Panc1 (cell line): ENCODE results near the gene NDOR1. TPM values are rescaled to one million over a fixed set of nuclear protein-coding genes. Genes with fewer than 3 reads are reported as not detected.
A peak's percentile ranks its signal among the peaks of the same experiment; 100 is the strongest.

Experiments used
- ATAC-seq: fragments of 200-7000 bp; cut with Tn5 transposase; 2 replicates; pipeline ENCODE4 v1.9.1; 2020; ENCODE audit warnings: mild to moderate bottlenecking, moderate library complexity
- BruUV-seq: library from RNA; stranded (reverse); fragments of 400-500 nt; replicated peaks from 2 replicates; lab custom pipeline; 2021; lab: Mats Ljungman, UMichigan
- CTCF ChIA-PET: fragments of 300-600 bp; sonication (Branson Sonifier 250); formaldehyde crosslinking; loops from one replicate; lab custom pipeline; 2022; ENCODE audit warnings: antibody characterized with exemption; lab: Charles Lee
- POLR2A ChIA-PET: fragments of 300-600 bp; sonication (Branson Sonifier 250); formaldehyde crosslinking; loops from one replicate; lab custom pipeline; 2022; ENCODE audit warnings: antibody characterized with exemption; lab: Charles Lee
- DNase-seq: peaks from one replicate; pipeline ENCODE4 v3.0.0-alpha.2; 2010; ENCODE audit warnings: low read depth, low spot score
- H3K27ac ChIP-seq: 2 replicates; pipeline ENCODE4 v1.5.1; 2011; ENCODE audit warnings: mild to moderate bottlenecking, low read length, inconsistent platforms
- H3K27me3 ChIP-seq: fragments of 200-500 bp; sonication (Bioruptor generic); 2 replicates; pipeline ENCODE4 v1.6.0; 2014; ENCODE audit warnings: low read length, inconsistent platforms; ENCODE audit not compliant: control insufficient read depth, insufficient read depth
- H3K36me3 ChIP-seq: fragments of 200-500 bp; sonication (Bioruptor generic); 2 replicates; pipeline ENCODE4 v1.5.1; 2014; ENCODE audit warnings: inconsistent platforms, mild to moderate bottlenecking, low read length, moderate library complexity; ENCODE audit not compliant: control insufficient read depth, insufficient read depth
- H3K4me1 ChIP-seq: 2 replicates; pipeline ENCODE4 v1.5.1; 2011; ENCODE audit warnings: inconsistent platforms, mild to moderate bottlenecking, low read length, moderate library complexity; ENCODE audit not compliant: control insufficient read depth, insufficient read depth
- H3K4me3 ChIP-seq, 2 experiments: 2 replicates each; pipeline ENCODE4 v1.5.1; 2011 to 2012; ENCODE audit warnings: low read depth in 2 of 2, low read length in 2 of 2, mild to moderate bottlenecking in 2 of 2, inconsistent platforms in 1 of 2, moderate library complexity in 1 of 2
- H3K9me3 ChIP-seq: fragments of 200-500 bp; sonication (Bioruptor generic); 2 replicates; pipeline ENCODE4 v1.5.1; 2014; ENCODE audit warnings: low read depth, mild to moderate bottlenecking, inconsistent platforms, low read length, moderate library complexity; ENCODE audit not compliant: control insufficient read depth, insufficient read depth
- CTCF ChIP-seq: fragments of 450-650 bp; IDR thresholded peaks from 2 replicates; pipeline ENCODE4 v1.5.1; 2017; ENCODE audit warnings: mild to moderate bottlenecking
- POLR2AphosphoS5 ChIP-seq: IDR thresholded peaks from 2 replicates; pipeline ENCODE4 v1.6.1; 2012; ENCODE audit warnings: mild to moderate bottlenecking, low read depth, low read length, moderate library complexity
- REST ChIP-seq, 2 experiments: IDR thresholded peaks; 2 replicates each; pipeline ENCODE4 v1.6.1; 2011 to 2012; ENCODE audit warnings: low read depth in 2 of 2, control low read depth in 1 of 2, low read length in 1 of 2, mild to moderate bottlenecking in 1 of 2, moderate library complexity in 1 of 2; ENCODE audit not compliant: insufficient read depth in 1 of 2
- SIN3A ChIP-seq: IDR thresholded peaks from 2 replicates; pipeline ENCODE4 v1.6.1; 2012; ENCODE audit warnings: low read depth, mild to moderate bottlenecking, low read length, moderate library complexity, borderline replicate concordance; ENCODE audit not compliant: insufficient read depth
- TCF7L2 ChIP-seq: IDR thresholded peaks from 2 replicates; pipeline ENCODE4 v1.6.1; 2011; ENCODE audit warnings: mild to moderate bottlenecking, low read depth, low read length, inconsistent platforms
- in situ Hi-C: cut with HindIII; loops from 2 replicates; pipeline ENCODE4 v1.10.0; 2016; ENCODE audit warnings: low sequenced_read_pairs, low pct_unique_long_range_greater_than_20kb
- intact Hi-C: fragments of 100-400 bp; cut with micrococcal nuclease; formaldehyde crosslinking; loops from one replicate; pipeline ENCODE4 v1.10.0; 2022; ENCODE audit not compliant: unreplicated experiment
- total RNA-seq: library from RNA; stranded (reverse); gene quantifications from one replicate; pipeline ENCODE4 v1.2.1, GENCODE V29; 2021; ENCODE audit not compliant: unreplicated experiment

The NDOR1 gene
- total RNA-seq, 1 experiment from 2014 or later: 15.6 TPM

DNA sequence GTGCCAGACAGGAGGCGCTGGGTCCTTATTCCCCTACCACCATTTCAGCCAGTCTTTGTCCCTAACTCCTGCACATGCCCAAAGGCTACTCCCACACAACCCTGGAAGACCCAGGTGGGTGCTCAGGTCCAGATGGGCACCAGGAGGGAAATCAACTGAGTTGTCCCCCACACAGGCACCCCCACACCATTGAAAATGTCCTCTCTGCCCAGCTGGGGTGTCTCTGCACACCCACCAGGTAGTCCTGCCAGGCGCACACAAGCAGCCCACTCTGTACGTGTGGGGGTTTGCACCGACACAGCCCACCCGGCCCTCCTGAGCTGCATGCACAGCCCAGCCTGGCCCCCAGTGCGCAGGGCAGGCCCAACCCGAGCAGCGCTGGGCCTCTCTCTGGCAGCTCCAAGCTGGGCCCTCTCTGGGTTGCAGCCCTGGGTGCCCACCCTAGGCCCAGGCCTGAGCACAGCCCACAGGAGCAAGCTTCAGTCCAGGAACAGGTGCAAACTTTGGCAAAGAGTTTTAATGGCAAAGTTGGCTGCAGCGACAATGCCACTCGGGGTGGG, 14.3 kb downstream of the NDOR1 start:
- H3K36me3 ChIP-seq: peaks cover 2% of the 10 kb centered on the region; the same call in 1 of the 2 replicates
- intact Hi-C loops: no loop called here
- no peaks in the 10 kb centered on the region for H3K27me3 ChIP-seq
- DNase-seq (no peak), ATAC-seq (no peak)
- no peaks in the 10 kb centered on the region for H3K9me3 ChIP-seq
- ChIA-PET CTCF (interaction anchor here (1.5 kb wide), 1 partner anchor 16 kb away, joined by 12 read pairs; no protein-coding TSS in a partner anchor), POLR2A (no interaction called here)
- BruUV-seq: no TSS peak
- no peak for TF ChIP-seq TCF7L2
- TF ChIP-seq POLR2AphosphoS5: no peak
- no peak for TF ChIP-seq REST (IDR thresholded peaks at IDR 0.05; ENCODE audit: insufficient read depth in 1 of 2, low read depth in 2 of 2, low read length in 1 of 2)
- TF ChIP-seq CTCF: no peak
- TF ChIP-seq SIN3A: no peak
- H3K4me3 ChIP-seq: no peak overlapping the region
- no peak overlapping the region for H3K27ac ChIP-seq
- H3K4me1 ChIP-seq: peaks cover 29% of the 10 kb centered on the region
- in situ Hi-C loops: no loop called here

DNA sequence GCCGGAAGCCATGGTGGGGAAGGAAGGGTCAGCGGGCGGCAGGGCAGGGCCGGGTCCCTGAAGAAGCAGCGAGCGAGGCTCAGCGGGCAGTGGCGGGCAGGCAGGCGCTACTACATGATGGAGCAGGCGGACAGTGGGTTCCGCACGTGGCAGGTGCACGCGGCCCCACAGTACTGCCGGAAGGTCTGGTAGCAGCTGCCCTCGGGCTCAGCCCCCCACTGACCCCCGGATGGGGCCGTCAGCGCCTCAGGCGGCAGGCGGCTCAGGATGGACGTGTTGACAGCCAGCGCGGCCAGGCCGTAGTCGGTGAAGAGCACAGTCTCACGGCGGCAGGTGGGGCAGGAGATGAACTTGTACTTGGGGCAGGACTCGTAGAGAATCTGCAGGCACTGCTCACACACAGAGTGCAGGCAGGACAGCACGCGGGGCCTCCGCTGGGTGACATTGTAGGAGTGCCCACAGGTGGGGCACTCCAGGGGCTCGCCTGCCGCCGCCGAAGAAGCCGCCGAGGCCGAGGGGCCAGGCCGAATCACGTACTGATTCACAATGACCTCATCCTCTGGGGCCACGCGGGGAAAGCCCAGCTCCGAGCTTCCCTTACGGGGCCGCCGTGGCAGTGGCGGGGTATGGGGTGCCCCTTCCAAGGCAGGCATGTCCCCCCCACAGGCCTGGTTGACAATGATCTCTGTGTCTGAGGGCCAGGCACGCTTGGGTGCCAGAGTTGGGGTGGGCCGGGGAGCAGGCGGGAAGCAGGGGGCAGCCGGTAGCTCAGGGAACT, 15.0 kb downstream of the NDOR1 start:
- POLR2A ChIA-PET: no interaction called here
- Histone ChIP-seq H3K27ac (peak overlapping the region; percentile 51; the same call in 1 of the 2 replicates), H3K9me3 (no peaks in the 10 kb centered on the region), H3K4me3 (no peak overlapping the region), H3K36me3 (peaks cover 2% of the 10 kb centered on the region; the same call in 1 of the 2 replicates), H3K4me1 (peaks cover 29% of the 10 kb centered on the region), H3K27me3 (no peaks in the 10 kb centered on the region)
- TF ChIP-seq TCF7L2 (no peak), REST (IDR thresholded peaks at IDR 0.05; ENCODE audit: insufficient read depth in 1 of 2, low read depth in 2 of 2, low read length in 1 of 2) (no peak), SIN3A (no peak), CTCF (no peak), POLR2AphosphoS5 (no peak)
- intact Hi-C loops (no loop called here), in situ Hi-C loops (no loop called here)
- DNase-seq: no peak
- BruUV-seq: no TSS peak
- no peak for ATAC-seq
- CTCF ChIA-PET: no interaction called here
